Measurements from ENCODE around the gene CRIP2.

The CRIP2 gene

DNA sequence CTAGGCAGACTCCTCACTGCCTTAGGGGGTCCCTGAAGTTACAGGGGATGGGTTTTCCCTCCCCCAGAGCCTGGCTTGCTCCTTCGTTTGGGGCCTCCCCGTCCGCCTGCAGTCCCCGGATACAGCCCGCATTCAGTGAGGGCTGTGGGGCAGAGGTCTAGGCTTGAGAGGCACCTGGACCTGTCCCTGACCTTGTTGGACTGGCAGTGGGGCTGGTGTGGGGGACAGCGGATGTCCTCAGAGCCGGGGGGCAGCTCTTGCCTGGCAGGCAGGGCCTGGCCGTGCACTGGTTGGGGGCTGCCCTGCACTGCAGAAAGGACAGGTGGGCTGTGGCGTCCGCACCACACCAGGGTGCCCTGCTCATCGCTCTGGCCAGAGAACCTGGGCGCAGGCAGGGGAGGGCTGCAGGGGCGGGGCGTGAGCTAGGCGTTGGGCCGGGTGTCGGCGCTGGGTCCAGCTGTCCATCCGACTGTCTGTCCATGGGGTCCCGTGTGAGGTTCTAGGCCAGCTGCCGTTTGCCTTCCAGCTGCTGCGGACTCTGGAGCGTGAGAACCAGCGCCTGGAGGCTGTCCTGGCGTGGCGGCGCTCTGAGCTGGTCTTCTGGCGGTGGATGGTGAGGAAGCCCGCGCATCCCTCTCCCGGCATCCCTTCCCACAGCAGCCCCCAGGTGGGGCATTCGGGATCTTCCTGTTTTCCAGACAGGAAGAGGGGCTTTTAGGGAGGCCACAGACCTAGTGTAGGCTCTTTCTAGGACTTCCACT is 22.4 kb downstream of the CRIP2 start:
- peaks cover 57% of the 10 kb centered on the region for H3K36me3 Mint-ChIP-seq (ENCODE audit: low read depth)
- H3K27ac Mint-ChIP-seq: no peak overlapping the region
- H3K4me1 Mint-ChIP-seq (ENCODE audit: low read depth): peaks cover 2% of the 10 kb centered on the region
- H3K9me3 Mint-ChIP-seq: no peaks in the 10 kb centered on the region
- intact Hi-C loops (cut with micrococcal nuclease): no loop called here
- no peak overlapping the region for H3K4me3 Mint-ChIP-seq
- H3K27me3 Mint-ChIP-seq: no peaks in the 10 kb centered on the region

DNA sequence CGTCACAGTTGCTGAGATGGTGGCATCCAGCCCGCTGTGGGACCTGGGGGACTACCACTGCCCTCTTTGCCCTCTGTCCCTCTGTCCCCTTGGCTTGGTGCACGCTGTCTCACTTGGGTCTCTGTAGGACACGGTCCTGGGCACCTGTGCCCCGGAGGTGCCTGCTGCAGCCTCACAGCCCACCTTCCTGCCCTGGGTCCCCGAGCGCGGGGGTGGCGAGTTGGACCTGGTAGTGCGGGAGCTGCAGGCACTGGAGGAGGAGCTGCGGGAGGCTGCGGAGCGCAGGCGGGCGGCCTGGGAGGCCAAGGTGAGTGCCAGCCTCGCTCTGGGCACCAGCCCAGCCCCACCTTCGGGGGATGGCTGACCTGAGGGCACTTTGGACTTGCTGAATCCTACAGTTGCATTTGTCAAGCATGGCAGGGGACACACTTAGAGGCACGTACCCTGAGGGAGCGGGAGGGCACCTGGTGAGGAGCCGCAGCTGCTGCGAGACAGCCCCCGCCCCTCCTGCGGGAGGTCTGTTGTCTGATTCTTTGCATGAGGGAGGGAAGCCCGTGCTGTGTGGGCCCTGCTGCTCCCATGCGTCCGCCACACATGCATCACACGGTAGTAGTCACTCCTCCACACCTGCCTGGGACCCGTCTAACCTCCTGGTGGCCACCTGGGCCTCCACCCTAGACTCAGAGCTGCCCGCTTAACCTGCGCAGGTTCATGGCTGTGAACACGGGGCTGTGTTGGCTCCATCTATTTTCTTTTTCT is 23.2 kb downstream of the CRIP2 start:
- intact Hi-C loops (cut with micrococcal nuclease): no loop called here
- Mint-ChIP-seq H3K4me1 (ENCODE audit: low read depth) (no peaks in the 10 kb centered on the region), H3K9me3 (no peaks in the 10 kb centered on the region), H3K36me3 (ENCODE audit: low read depth) (peaks cover 55% of the 10 kb centered on the region), H3K4me3 (no peak overlapping the region), H3K27ac (no peak overlapping the region), H3K27me3 (peaks cover 5% of the 10 kb centered on the region)

DNA sequence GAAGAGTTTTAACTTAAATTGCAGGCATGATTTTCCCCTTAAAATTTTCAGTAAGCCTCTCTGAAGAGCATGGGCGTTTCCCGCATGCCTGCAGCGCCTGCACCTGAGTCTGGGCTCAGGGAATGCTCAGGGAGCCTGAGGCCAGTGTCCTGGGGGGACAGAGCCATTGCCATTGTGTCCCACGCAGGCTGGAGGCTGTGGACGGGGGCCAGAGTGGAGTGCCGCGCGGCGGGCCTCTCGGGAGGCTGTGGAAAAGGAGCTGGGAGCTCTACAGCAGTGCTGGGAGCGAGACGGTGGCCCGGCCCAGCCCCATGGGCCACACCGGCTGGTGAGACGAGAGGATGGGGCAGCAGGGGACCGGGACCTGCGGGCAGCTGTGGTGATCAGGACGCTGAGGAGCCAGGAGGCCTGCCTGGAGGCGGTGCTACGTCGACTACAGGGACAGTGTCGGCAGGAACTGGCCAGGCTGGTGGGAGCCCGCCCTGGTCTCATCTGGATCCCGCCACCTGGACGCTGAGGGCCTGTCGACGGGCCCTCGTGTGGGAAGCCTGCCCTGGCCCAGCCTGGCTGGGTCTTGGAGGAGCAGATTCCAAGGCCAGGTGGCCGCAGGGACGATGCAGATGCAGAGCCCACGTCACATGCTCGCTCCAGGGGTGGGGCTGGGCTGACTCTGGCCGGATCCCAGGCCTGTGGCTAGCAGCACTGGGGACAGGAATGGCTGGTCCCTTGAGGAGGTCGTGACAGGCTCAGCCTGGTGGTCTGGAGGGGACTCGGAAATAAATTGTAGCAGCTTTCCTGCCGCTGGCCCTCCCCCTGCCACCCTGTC is 24.0 kb downstream of the CRIP2 start:
- Mint-ChIP-seq H3K36me3 (ENCODE audit: low read depth) (peaks cover 47% of the 10 kb centered on the region), H3K9me3 (no peaks in the 10 kb centered on the region), H3K4me1 (ENCODE audit: low read depth) (no peaks in the 10 kb centered on the region), H3K4me3 (no peak overlapping the region), H3K27me3 (peaks cover 7% of the 10 kb centered on the region), H3K27ac (no peak overlapping the region)
- intact Hi-C loops (cut with micrococcal nuclease): no loop called here

DNA sequence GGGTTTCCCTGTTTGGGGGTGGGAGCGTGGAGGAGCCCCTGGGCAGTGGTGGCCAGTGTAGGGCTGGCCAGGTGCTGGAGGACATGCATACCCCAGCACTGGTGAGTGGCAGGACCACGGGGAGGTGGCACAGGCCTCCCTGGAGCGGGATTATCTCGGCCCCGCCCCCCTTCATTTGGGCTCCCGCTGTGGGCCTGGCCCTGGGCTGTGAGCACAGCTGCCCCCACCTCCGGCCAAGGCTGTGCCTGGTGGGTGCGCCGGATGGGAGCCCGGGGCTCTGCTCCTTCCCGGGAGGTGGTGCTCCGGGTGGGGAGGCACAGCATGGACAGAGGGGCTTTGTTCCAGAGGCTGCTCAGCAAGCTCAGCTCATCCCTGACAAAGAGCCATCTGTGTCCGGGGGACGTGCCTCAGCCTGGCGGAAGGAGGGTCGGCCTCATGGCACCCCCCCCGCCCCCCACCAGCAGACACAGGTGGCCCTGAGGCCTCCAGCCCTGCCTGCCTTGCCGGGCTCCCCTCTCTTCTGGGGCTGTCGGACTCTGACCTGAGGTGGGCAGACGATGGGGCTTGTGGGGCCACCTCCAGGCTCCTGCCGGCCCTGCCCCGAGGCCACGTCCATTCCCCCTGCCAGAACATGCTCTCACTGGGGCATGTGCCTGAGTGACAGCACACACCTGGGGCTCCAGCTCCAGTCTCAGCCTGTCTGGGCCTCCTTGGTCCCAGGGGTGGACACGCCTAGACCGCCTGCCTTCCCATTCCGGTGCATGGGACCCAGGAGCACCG is 24.8 kb downstream of the CRIP2 start:
- no peak overlapping the region for H3K27ac Mint-ChIP-seq
- peaks cover 10% of the 10 kb centered on the region for H3K27me3 Mint-ChIP-seq
- no peak overlapping the region for H3K4me3 Mint-ChIP-seq
- no peaks in the 10 kb centered on the region for H3K9me3 Mint-ChIP-seq
- no peaks in the 10 kb centered on the region for H3K4me1 Mint-ChIP-seq (ENCODE audit: low read depth)
- intact Hi-C loops (cut with micrococcal nuclease): no loop called here
- peaks cover 39% of the 10 kb centered on the region for H3K36me3 Mint-ChIP-seq (ENCODE audit: low read depth)

DNA sequence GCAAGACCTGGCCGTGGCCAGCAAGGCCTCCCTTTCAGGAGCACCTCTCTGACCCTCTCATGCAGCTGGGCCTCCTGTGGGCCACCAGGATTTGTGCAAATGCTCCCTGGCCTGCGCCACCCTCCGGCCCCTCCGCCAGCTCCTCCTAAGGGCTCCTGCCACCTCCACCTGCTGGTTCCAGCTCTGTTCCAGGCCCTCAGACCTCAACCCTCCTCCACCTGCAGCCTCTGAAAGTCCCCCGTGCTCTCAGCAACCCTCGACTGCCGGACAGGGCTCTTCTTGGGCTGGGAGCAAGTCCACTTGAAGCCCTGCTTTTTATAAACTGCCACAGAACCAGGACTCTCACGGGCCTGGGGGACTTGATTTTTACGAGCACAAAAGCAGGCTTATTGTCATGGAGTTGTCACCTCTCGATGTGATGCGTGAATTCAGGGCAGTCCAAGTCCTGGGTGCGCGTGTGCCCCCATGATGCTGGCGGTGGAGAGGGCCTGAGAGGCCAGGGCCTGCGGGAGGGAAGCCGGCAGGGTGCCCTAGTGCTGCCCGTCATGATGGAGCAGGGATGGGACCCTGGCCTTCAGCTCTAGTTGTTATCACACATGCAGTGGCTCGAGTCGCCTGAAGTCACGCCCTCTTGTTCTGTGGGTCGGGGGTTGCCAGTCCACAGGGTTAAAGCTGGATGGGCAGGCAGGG is 25.6 kb downstream of the CRIP2 start:
- no peaks in the 10 kb centered on the region for H3K4me1 Mint-ChIP-seq (ENCODE audit: low read depth)
- H3K27ac Mint-ChIP-seq: no peak overlapping the region
- H3K9me3 Mint-ChIP-seq: no peaks in the 10 kb centered on the region
- H3K36me3 Mint-ChIP-seq (ENCODE audit: low read depth): peaks cover 32% of the 10 kb centered on the region
- H3K27me3 Mint-ChIP-seq: peaks cover 10% of the 10 kb centered on the region
- H3K4me3 Mint-ChIP-seq: no peak overlapping the region
- intact Hi-C loops (cut with micrococcal nuclease): no loop called here

DNA sequence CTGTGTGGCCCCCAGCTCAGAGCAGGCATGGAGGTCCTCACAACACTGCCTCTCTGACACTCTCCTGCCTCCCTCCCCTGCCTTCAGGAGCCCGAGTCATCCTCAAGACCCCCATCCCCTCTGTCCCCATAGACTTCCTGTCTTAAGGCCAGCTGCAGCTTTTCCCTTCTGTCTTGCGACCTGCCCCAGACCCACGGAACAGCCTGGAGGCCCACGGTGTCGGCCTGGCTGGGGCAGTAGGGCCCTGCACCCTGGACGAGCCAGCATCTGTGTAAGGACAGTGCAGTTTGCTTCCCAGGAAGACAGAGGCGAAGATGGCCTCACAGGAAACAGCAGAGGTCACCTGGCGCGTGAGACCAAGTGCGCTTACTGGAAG is 26.1 kb downstream of the CRIP2 start:
- Mint-ChIP-seq H3K4me1 (ENCODE audit: low read depth) (no peaks in the 10 kb centered on the region), H3K9me3 (no peaks in the 10 kb centered on the region), H3K27me3 (peaks cover 10% of the 10 kb centered on the region), H3K4me3 (no peak overlapping the region), H3K27ac (no peak overlapping the region), H3K36me3 (ENCODE audit: low read depth) (peaks cover 32% of the 10 kb centered on the region)
- intact Hi-C loops (cut with micrococcal nuclease): no loop called here

DNA sequence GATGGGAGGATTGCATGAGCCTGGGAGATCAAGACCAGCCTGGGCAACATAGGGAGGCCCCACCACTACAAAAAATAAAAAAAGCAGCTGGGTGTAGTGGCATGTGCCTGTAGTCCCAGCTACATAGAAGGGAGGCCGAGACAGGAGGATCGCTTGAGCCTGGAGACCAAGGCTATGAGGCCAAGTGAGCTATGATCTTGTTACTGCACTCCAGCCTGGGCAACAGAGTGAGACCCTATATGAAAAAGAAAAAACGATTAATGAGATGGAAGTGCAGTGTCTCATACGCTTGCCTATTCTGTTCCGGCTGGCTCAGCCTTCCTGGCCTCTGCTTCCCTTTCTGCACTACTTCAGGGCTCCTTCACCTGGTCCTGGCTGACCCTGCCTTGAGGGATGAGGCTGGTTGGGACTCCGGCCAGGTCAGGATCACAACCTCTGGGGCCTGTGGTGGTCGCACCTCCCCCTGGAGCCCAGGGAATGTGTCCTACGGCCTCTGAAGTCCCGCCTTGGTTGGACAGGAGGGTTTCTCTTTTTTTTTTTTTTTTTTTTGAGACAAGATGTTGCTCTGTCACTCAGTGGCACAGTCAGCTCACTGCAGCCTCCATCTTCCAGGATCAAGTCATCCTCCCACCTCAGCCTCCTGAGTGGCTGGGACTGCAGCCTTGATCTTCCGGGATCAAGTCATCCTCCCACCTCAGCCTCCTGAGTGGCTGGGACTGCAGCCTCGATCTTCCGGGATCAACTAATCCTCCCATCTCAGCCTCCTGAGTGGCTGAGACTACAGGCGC is 27.1 kb downstream of the CRIP2 start:
- Mint-ChIP-seq H3K27me3 (peaks cover 16% of the 10 kb centered on the region), H3K27ac (no peak overlapping the region), H3K9me3 (no peaks in the 10 kb centered on the region), H3K36me3 (ENCODE audit: low read depth) (peaks cover 25% of the 10 kb centered on the region), H3K4me1 (ENCODE audit: low read depth) (no peaks in the 10 kb centered on the region), H3K4me3 (no peak overlapping the region)
- intact Hi-C loops (cut with micrococcal nuclease): no loop called here

DNA sequence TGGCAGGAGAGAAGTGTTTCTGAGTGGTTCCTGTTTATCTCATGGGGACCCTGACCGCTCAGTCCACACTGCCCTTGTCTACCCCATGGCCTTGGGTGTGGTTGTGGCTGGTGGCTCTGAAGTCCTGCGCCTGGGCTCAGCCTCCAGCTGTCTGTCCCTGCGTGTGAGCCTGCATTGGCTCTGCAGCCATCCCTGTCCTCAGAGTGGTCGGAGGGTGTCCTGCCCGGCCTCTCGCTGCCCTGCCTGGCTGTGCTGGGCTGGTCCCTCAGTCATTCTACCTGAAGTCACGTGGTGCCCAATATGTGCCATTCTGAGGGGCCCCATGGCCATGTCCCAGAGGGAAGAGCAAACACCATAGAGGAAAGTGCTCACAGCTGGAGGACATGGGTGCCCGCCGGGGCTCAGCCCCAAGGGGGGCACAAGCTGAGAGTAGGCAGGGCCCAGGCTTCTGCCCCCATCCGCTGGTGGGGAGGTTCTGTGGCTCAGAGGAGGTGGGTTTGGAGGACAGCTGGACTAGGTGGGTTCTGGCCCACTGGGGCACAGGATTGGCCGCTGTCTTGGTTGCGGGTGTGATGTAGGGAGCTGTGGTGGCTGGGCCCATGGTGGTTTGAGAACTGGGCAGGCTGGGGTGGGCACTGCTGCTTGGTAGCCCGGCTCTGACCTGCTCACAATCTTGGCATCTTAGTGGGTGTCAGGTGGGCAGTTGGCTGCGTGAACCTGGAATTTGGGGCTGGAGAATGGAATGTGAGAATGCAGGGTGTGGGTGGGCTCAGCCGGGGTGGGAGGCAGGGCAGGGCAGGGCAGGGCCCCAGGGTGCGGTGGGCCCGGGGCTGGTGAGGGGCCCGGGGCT is 28.1 kb downstream of the CRIP2 start:
- Mint-ChIP-seq H3K27me3 (peaks cover 25% of the 10 kb centered on the region), H3K27ac (no peak overlapping the region), H3K4me3 (no peak overlapping the region)

DNA sequence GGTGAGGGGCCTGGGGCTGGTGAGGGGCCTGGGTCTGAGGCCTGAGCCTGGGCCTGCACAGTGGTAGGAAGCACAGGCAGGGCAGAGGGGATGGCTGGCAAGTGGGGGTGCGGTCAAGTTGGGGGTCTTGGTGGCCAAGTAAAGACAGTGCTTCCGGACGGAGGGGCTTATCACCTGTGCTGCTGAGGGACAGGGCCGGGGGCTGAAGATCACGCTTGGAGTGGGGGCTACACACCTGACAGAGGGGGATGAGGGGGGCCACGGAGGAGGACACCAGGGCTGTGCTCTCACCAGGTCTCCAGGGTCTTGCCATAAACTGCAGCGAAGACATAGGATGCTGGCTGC is 28.6 kb downstream of the CRIP2 start:
- Mint-ChIP-seq H3K4me1 (ENCODE audit: low read depth) (no peaks in the 10 kb centered on the region), H3K9me3 (no peaks in the 10 kb centered on the region), H3K36me3 (ENCODE audit: low read depth) (peaks cover 10% of the 10 kb centered on the region), H3K4me3 (no peak overlapping the region), H3K27me3 (peaks cover 29% of the 10 kb centered on the region), H3K27ac (no peak overlapping the region)
- intact Hi-C loops (cut with micrococcal nuclease): no loop called here

More for the DNA sequence above, 28.1 kb downstream of the CRIP2 start:
- Mint-ChIP-seq H3K9me3 (no peaks in the 10 kb centered on the region), H3K4me1 (ENCODE audit: low read depth) (no peaks in the 10 kb centered on the region), H3K36me3 (ENCODE audit: low read depth) (peaks cover 15% of the 10 kb centered on the region)
- intact Hi-C loops (cut with micrococcal nuclease): no loop called here

GRCh38 chr14:105503935-105504692 is 29.5 kb downstream of the CRIP2 start:
- H3K4me3 Mint-ChIP-seq: no peak overlapping the region
- no peak overlapping the region for H3K27ac Mint-ChIP-seq
- intact Hi-C loops (cut with micrococcal nuclease): no loop called here

DNA sequence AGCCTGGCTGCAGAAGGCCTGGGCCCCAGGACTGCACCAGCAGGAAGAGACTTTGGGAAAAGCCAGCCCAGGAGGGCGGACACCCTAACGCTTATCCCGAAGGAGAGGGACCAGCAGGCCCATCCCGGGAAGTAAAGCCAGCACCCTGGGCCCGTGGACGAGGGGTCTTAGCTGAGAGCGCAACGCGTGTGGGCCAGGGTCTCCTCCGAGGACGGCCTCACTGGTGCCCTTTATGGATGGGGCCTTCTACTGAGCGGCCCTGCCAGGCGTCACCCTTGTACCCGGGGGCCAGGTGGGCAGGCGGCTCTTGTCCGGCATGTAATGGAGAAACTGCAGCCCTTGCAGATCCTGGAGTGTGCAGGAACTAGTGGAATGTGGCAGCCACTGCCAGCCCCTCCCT is 30.5 kb downstream of the CRIP2 start:
- H3K36me3 Mint-ChIP-seq (ENCODE audit: low read depth): no peaks in the 10 kb centered on the region
- no peaks in the 10 kb centered on the region for H3K9me3 Mint-ChIP-seq
- no peak overlapping the region for H3K4me3 Mint-ChIP-seq
- H3K4me1 Mint-ChIP-seq (ENCODE audit: low read depth): no peaks in the 10 kb centered on the region
- no peak overlapping the region for H3K27ac Mint-ChIP-seq
- H3K27me3 Mint-ChIP-seq: peaks cover 40% of the 10 kb centered on the region
- intact Hi-C loops (cut with micrococcal nuclease): no loop called here

More at GRCh38 chr14:105503935-105504692, 29.5 kb downstream of the CRIP2 start:
- no peaks in the 10 kb centered on the region for H3K9me3 Mint-ChIP-seq
- H3K27me3 Mint-ChIP-seq: peaks cover 35% of the 10 kb centered on the region
- H3K4me1 Mint-ChIP-seq (ENCODE audit: low read depth): no peaks in the 10 kb centered on the region
- H3K36me3 Mint-ChIP-seq (ENCODE audit: low read depth): peaks cover 1% of the 10 kb centered on the region

Measured in dendritic cell treated with granulocyte-macrophage colony-stimulating factor and Interleukin-4, amounts not matched to agents 40 ng/mL and 50 ng/mL, for 4 days (primary cell).